KMS-11 (cell line): Measurements from ENCODE around the gene A4GALT.

Experiments used
- H2AFZ ChIP-seq: fragments of 200-600 bp; sonication (generic); 2 replicates; pipeline ENCODE4 v1.6.1; 2016; ENCODE audit warnings: antibody characterized with exemption, mixed run types, low read depth
- H3K27ac ChIP-seq: fragments of 200-600 bp; sonication (generic); 2 replicates; pipeline ENCODE4 v1.6.1; 2016; ENCODE audit warnings: mild to moderate bottlenecking, mixed run types
- H3K27me3 ChIP-seq: fragments of 200-600 bp; sonication (generic); 2 replicates; pipeline ENCODE4 v1.6.1; 2017; ENCODE audit warnings: mild to moderate bottlenecking, low read depth, mixed run types, moderate library complexity; ENCODE audit not compliant: insufficient read depth
- H3K36me3 ChIP-seq: fragments of 200-600 bp; sonication (generic); 2 replicates; pipeline ENCODE4 v1.6.1; 2017; ENCODE audit warnings: mild to moderate bottlenecking, mixed run types; ENCODE audit not compliant: insufficient read depth
- H3K4me1 ChIP-seq: fragments of 200-600 bp; sonication (generic); 2 replicates; pipeline ENCODE4 v1.6.1; 2016; ENCODE audit warnings: mild to moderate bottlenecking, low read depth, mixed run types; ENCODE audit not compliant: poor library complexity, severe bottlenecking
- H3K4me2 ChIP-seq: fragments of 200-600 bp; sonication (generic); 2 replicates; pipeline ENCODE4 v1.7.0; 2016; ENCODE audit warnings: mild to moderate bottlenecking, mixed run types
- H3K4me3 ChIP-seq: fragments of 200-600 bp; sonication (generic); IDR thresholded peaks from 2 replicates; pipeline ENCODE4 v1.6.1; 2017; ENCODE audit warnings: low read depth, low read length, mixed read lengths; ENCODE audit not compliant: insufficient read depth
- H3K79me2 ChIP-seq: fragments of 200-600 bp; sonication (generic); 2 replicates; pipeline ENCODE4 v1.6.1; 2016; ENCODE audit warnings: low read depth, mixed run types; ENCODE audit not compliant: insufficient read depth
- H3K9ac ChIP-seq: fragments of 200-600 bp; sonication (generic); 2 replicates; pipeline ENCODE4 v1.6.1; 2016; ENCODE audit warnings: mild to moderate bottlenecking, mixed run types
- H4K20me1 ChIP-seq: fragments of 200-600 bp; sonication (generic); 2 replicates; pipeline ENCODE4 v1.6.1; 2016; ENCODE audit warnings: mild to moderate bottlenecking, mixed run types; ENCODE audit not compliant: insufficient read depth
- CTCF ChIP-seq: fragments of 200-600 bp; sonication (generic); conservative IDR thresholded peaks from 2 replicates; pipeline ENCODE4 v1.6.1; 2017; ENCODE audit warnings: low read depth, mild to moderate bottlenecking, antibody characterized with exemption, low read length, moderate library complexity, mixed read lengths

A4GALT gene

GRCh38 chr22:42768385-42769035 lies 47.8 kb upstream of the A4GALT start:
- no peak overlapping the region for H3K9ac ChIP-seq
- H3K4me2 ChIP-seq: no peak overlapping the region
- H4K20me1 ChIP-seq: no peaks in the 10 kb centered on the region
- H3K4me1 ChIP-seq: no peaks in the 10 kb centered on the region
- no peak overlapping the region for H3K4me3 ChIP-seq
- no peaks in the 10 kb centered on the region for H3K36me3 ChIP-seq
- no peaks in the 10 kb centered on the region for H3K79me2 ChIP-seq
- H3K27ac ChIP-seq: no peak overlapping the region
- no peak for TF ChIP-seq CTCF
- no peak overlapping the region for H2AFZ ChIP-seq
- no peaks in the 10 kb centered on the region for H3K27me3 ChIP-seq

- no peaks in the 10 kb centered on the region for H3K36me3 ChIP-seq
- peaks cover 5% of the 10 kb centered on the region for H3K4me1 ChIP-seq
- no peaks in the 10 kb centered on the region for H4K20me1 ChIP-seq
- no peaks in the 10 kb centered on the region for H3K79me2 ChIP-seq
- no peak overlapping the region for H3K9ac ChIP-seq
- H3K27ac ChIP-seq: no peak overlapping the region
- H3K27me3 ChIP-seq: no peaks in the 10 kb centered on the region
- H3K4me2 ChIP-seq: no peak overlapping the region
- H3K4me3 ChIP-seq: no peak overlapping the region
- TF ChIP-seq CTCF: no peak
- H2AFZ ChIP-seq: no peak overlapping the region
Observed at GRCh38 chr22:42766860-42767259, 46.2 kb upstream of the A4GALT start.

- Histone ChIP-seq H3K9ac (no peak overlapping the region), H3K79me2 (no peaks in the 10 kb centered on the region), H3K27ac (no peak overlapping the region), H3K4me1 (peaks cover 21% of the 10 kb centered on the region), H3K36me3 (no peaks in the 10 kb centered on the region), H4K20me1 (no peaks in the 10 kb centered on the region), H3K4me3 (no peak overlapping the region), H3K27me3 (no peaks in the 10 kb centered on the region), H3K4me2 (no peak overlapping the region), H2AFZ (no peak overlapping the region)
- no peak for TF ChIP-seq CTCF
Observed at GRCh38 chr22:42764895-42765363, 44.3 kb upstream of the A4GALT start.

GRCh38 chr22:42763965-42764480 lies 43.4 kb upstream of the A4GALT start:
- no peak overlapping the region for H3K4me3 ChIP-seq
- no peaks in the 10 kb centered on the region for H3K36me3 ChIP-seq
- no peak overlapping the region for H2AFZ ChIP-seq
- no peaks in the 10 kb centered on the region for H3K27me3 ChIP-seq
- no peaks in the 10 kb centered on the region for H4K20me1 ChIP-seq
- peaks cover 22% of the 10 kb centered on the region for H3K4me1 ChIP-seq
- no peak overlapping the region for H3K27ac ChIP-seq
- no peak overlapping the region for H3K4me2 ChIP-seq
- no peak overlapping the region for H3K9ac ChIP-seq
- H3K79me2 ChIP-seq: no peaks in the 10 kb centered on the region
- TF ChIP-seq CTCF: no peak
